HEK293T (cell line): ENCODE results near the gene CD81.

Source experiments
- CTCF ChIA-PET: fragments of 350-600 bp; formaldehyde crosslinking; extraction: SDS; loops from one replicate; lab custom pipeline; 2021; ENCODE audit warnings: antibody characterized with exemption, inconsistent platforms; lab: Yijun Ruan, JAX
- POLR2A ChIA-PET: fragments of 350-600 bp; formaldehyde crosslinking; extraction: SDS; loops from one replicate; lab custom pipeline; 2020; ENCODE audit warnings: antibody characterized with exemption, inconsistent platforms; lab: Yijun Ruan, JAX
- DNase-seq: peaks from one replicate; pipeline ENCODE4 v3.0.0; 2012; ENCODE audit warnings: mixed read lengths; ENCODE audit errors: extremely low spot score
- ARNT ChIP-seq: fragments of 450-650 bp; IDR thresholded peaks from 2 replicates; pipeline ENCODE4 v1.6.1; 2017; ENCODE audit warnings: mild to moderate bottlenecking
- BHLHE40 ChIP-seq: fragments of 450-650 bp; IDR thresholded peaks from 2 replicates; pipeline ENCODE4 v1.6.1; 2016; ENCODE audit warnings: mild to moderate bottlenecking, moderate library complexity, borderline replicate concordance
- CTBP1 ChIP-seq: fragments of 450-650 bp; IDR thresholded peaks from 2 replicates; pipeline ENCODE4 v1.6.1; 2016; ENCODE audit warnings: borderline replicate concordance
- ELF4 ChIP-seq: fragments of 450-650 bp; IDR thresholded peaks from 2 replicates; pipeline ENCODE4 v1.6.1; 2017; ENCODE audit warnings: antibody characterized with exemption
- FOXA1 ChIP-seq: fragments of 450-650 bp; IDR thresholded peaks from 2 replicates; pipeline ENCODE4 v1.6.1; 2016; ENCODE audit warnings: mild to moderate bottlenecking
- FOXK2 ChIP-seq: fragments of 450-650 bp; IDR thresholded peaks from 2 replicates; pipeline ENCODE4 v1.6.1; 2016; ENCODE audit warnings: mild to moderate bottlenecking
- FOXM1 ChIP-seq: fragments of 450-650 bp; IDR thresholded peaks from 2 replicates; pipeline ENCODE4 v1.6.1; 2017; ENCODE audit warnings: mild to moderate bottlenecking, borderline replicate concordance
- HDGF ChIP-seq: fragments of 450-650 bp; IDR thresholded peaks from 2 replicates; pipeline ENCODE4 v1.6.1; 2017; ENCODE audit warnings: antibody characterized with exemption, borderline replicate concordance
- L3MBTL2 ChIP-seq: fragments of 450-650 bp; conservative IDR thresholded peaks from 2 replicates; pipeline ENCODE4 v1.6.1; 2016; ENCODE audit warnings: mild to moderate bottlenecking
- LEF1 ChIP-seq: fragments of 450-650 bp; IDR thresholded peaks from 2 replicates; pipeline ENCODE4 v1.6.1; 2017; ENCODE audit warnings: mild to moderate bottlenecking, borderline replicate concordance
- NFRKB ChIP-seq: fragments of 450-650 bp; IDR thresholded peaks from 2 replicates; pipeline ENCODE4 v1.6.1; 2016; ENCODE audit warnings: mild to moderate bottlenecking, moderate library complexity
- PKNOX1 ChIP-seq: fragments of 450-650 bp; IDR thresholded peaks from 2 replicates; pipeline ENCODE4 v1.6.1; 2016
- SP1 ChIP-seq: fragments of 450-650 bp; IDR thresholded peaks from 2 replicates; pipeline ENCODE4 v1.6.1; 2017
- SUZ12 ChIP-seq: fragments of 450-650 bp; IDR thresholded peaks from 2 replicates; pipeline ENCODE4 v1.6.1; 2016; ENCODE audit warnings: mild to moderate bottlenecking
- TARDBP ChIP-seq: fragments of 450-650 bp; IDR thresholded peaks from 2 replicates; pipeline ENCODE4 v1.6.1; 2016
- ZNF384 ChIP-seq: fragments of 450-650 bp; IDR thresholded peaks from 2 replicates; pipeline ENCODE4 v1.6.1; 2016

CD81 gene

GRCh38 chr11:2431395-2431794 is 54.3 kb downstream of the CD81 start:
- TF ChIP-seq FOXK2: no peak
- TF ChIP-seq CTBP1: no peak
- TF ChIP-seq L3MBTL2: no peak
- no peak for TF ChIP-seq HDGF
- no peak for TF ChIP-seq TARDBP
- no peak for TF ChIP-seq FOXA1
- no peak for TF ChIP-seq NFRKB
- TF ChIP-seq SUZ12: no peak
- no peak for TF ChIP-seq SP1
- no peak for TF ChIP-seq ARNT
- TF ChIP-seq LEF1: no peak
- ChIA-PET CTCF (interaction anchor here (0.7 kb wide), 1 partner anchor 100 kb away, joined by 4 read pairs; no protein-coding TSS in a partner anchor), POLR2A (no interaction called here)
- no peak for DNase-seq

GRCh38 chr11:2432171-2432621 is 55.1 kb downstream of the CD81 start:
- TF ChIP-seq NFRKB (no peak), FOXA1 (no peak), HDGF (no peak)
- ChIA-PET CTCF (no interaction called here), POLR2A (no interaction called here)
- DNase-seq: no peak

GRCh38 chr11:2432628-2433071 is 55.5 kb downstream of the CD81 start:
- DNase-seq: no peak
- ChIA-PET CTCF (no interaction called here), POLR2A (no interaction called here)
- TF ChIP-seq FOXA1 (no peak), ZNF384 (no peak), FOXK2 (no peak), SUZ12 (no peak), ARNT (no peak), LEF1 (no peak), TARDBP (no peak), BHLHE40 (no peak), FOXM1 (no peak), NFRKB (no peak), ELF4 (no peak), L3MBTL2 (no peak)

GRCh38 chr11:2433106-2433925 is 56.2 kb downstream of the CD81 start:
- no peak for DNase-seq
- ChIA-PET CTCF (no interaction called here), POLR2A (no interaction called here)
- TF ChIP-seq FOXM1 (no peak), FOXA1 (no peak), SP1 (no peak), LEF1 (no peak), L3MBTL2 (no peak), CTBP1 (no peak), BHLHE40 (no peak), ARNT (no peak), NFRKB (no peak), HDGF (no peak), SUZ12 (no peak), FOXK2 (no peak), TARDBP (no peak), ELF4 (no peak), ZNF384 (no peak)

- TF ChIP-seq FOXA1 (no peak), HDGF (no peak), PKNOX1 (no peak), SUZ12 (no peak), L3MBTL2 (no peak)
- no peak for DNase-seq
- ChIA-PET POLR2A (no interaction called here), CTCF (no interaction called here)
These were observed 56.9 kb downstream of the CD81 start for GRCh38 chr11:2434008-2434407.

GRCh38 chr11:2434506-2435255 is 57.6 kb downstream of the CD81 start:
- POLR2A ChIA-PET: no interaction called here
- no peak for DNase-seq
- CTCF ChIA-PET: no interaction called here
- TF ChIP-seq PKNOX1 (no peak), ARNT (no peak), SP1 (no peak)

- no peak for TF ChIP-seq ELF4
- no peak for TF ChIP-seq CTBP1
- ChIA-PET POLR2A (no interaction called here), CTCF (no interaction called here)
- DNase-seq: no peak
These were observed 58.3 kb downstream of the CD81 start for GRCh38 chr11:2435288-2436012.
